ENCODE measurements around the gene NHERF1.

Gene NHERF1

GRCh38 chr17:74769856-74770497 lies 21.5 kb downstream of the NHERF1 start:
- no peak for DNase-seq

GRCh38 chr17:74770498-74771318 lies 22.3 kb downstream of the NHERF1 start:
- DNase-seq: peak; percentile 74

GRCh38 chr17:74771319-74771914 lies 23.0 kb downstream of the NHERF1 start:
- DNase-seq: no peak

- no peak for DNase-seq
These were observed 23.6 kb downstream of the NHERF1 start for GRCh38 chr17:74772053-74772452.

- DNase-seq: no peak
These were observed 25.0 kb downstream of the NHERF1 start for GRCh38 chr17:74773414-74773813.

- no peak for DNase-seq
These were observed 25.5 kb downstream of the NHERF1 start for GRCh38 chr17:74773871-74774286.

GRCh38 chr17:74775409-74776043 lies 27.1 kb downstream of the NHERF1 start:
- no peak for DNase-seq

GRCh38 chr17:74776044-74776962 lies 27.9 kb downstream of the NHERF1 start, which contains the start of gene NAT9:
TSS of gene NAT9 (minus strand) at chr17:74776345. CDS start at chr17:74775698, 647 bp downstream.
- DNase-seq: peak; percentile 99

GRCh38 chr17:74776990-74777389 lies 28.6 kb downstream of the NHERF1 start:
- DNase-seq: no peak

- DNase-seq: no peak
These were observed 29.6 kb downstream of the NHERF1 start for GRCh38 chr17:74777901-74778515.

- DNase-seq: no peak
These were observed 30.5 kb downstream of the NHERF1 start for GRCh38 chr17:74778960-74779359.

GRCh38 chr17:74779501-74779900 lies 31.1 kb downstream of the NHERF1 start:
- DNase-seq: no peak

GRCh38 chr17:74779948-74780400 lies 31.5 kb downstream of the NHERF1 start:
- peak; percentile 44 for DNase-seq

- DNase-seq: no peak
These were observed 32.2 kb downstream of the NHERF1 start for GRCh38 chr17:74780443-74781238.

- no peak for DNase-seq
These were observed 34.1 kb downstream of the NHERF1 start for GRCh38 chr17:74782571-74782970.

GRCh38 chr17:74784125-74784810 lies 35.8 kb downstream of the NHERF1 start:
- DNase-seq: no peak

GRCh38 chr17:74785096-74785980 lies 36.9 kb downstream of the NHERF1 start:
- DNase-seq: no peak

- DNase-seq: no peak
These were observed 37.5 kb downstream of the NHERF1 start for GRCh38 chr17:74785981-74786360.
